Colon (tissue), 2 donors: ENCODE data around the gene ZNF354C.

Experiments
- FAIRE-seq: peaks from 2 replicates; lab custom pipeline; 2012; peaks lifted over from hg19 to GRCh38; lab: Jason Lieb, UNC
- donor health status: control.
- donor health status: control.

The ZNF354C gene

GRCh38 chr5:179127136-179128040, 67.2 kb downstream of the ZNF354C start:
- no peak for FAIRE-seq

GRCh38 chr5:179128041-179128365, 67.8 kb downstream of the ZNF354C start:
- no peak for FAIRE-seq

GRCh38 chr5:179128976-179129375, 68.8 kb downstream of the ZNF354C start:
- FAIRE-seq = no peak

GRCh38 chr5:179129607-179130071, 69.5 kb downstream of the ZNF354C start:
- FAIRE-seq = no peak

GRCh38 chr5:179130101-179130681, 70.0 kb downstream of the ZNF354C start:
- FAIRE-seq = no peak

- FAIRE-seq = no peak
These were observed 71.2 kb downstream of the ZNF354C start for GRCh38 chr5:179131321-179131835.

GRCh38 chr5:179131886-179132585, 71.9 kb downstream of the ZNF354C start:
- no peak for FAIRE-seq

- FAIRE-seq = no peak
These were observed 72.6 kb downstream of the ZNF354C start for GRCh38 chr5:179132586-179133355.
